ENCODE data around the gene AMPD2. TPM values are rescaled to one million over a fixed set of nuclear protein-coding genes. Genes with fewer than 3 reads are reported as not detected.

The AMPD2 gene
- total RNA-seq, 2 donors from 2014 or later, result 169 to 202 TPM

DNA sequence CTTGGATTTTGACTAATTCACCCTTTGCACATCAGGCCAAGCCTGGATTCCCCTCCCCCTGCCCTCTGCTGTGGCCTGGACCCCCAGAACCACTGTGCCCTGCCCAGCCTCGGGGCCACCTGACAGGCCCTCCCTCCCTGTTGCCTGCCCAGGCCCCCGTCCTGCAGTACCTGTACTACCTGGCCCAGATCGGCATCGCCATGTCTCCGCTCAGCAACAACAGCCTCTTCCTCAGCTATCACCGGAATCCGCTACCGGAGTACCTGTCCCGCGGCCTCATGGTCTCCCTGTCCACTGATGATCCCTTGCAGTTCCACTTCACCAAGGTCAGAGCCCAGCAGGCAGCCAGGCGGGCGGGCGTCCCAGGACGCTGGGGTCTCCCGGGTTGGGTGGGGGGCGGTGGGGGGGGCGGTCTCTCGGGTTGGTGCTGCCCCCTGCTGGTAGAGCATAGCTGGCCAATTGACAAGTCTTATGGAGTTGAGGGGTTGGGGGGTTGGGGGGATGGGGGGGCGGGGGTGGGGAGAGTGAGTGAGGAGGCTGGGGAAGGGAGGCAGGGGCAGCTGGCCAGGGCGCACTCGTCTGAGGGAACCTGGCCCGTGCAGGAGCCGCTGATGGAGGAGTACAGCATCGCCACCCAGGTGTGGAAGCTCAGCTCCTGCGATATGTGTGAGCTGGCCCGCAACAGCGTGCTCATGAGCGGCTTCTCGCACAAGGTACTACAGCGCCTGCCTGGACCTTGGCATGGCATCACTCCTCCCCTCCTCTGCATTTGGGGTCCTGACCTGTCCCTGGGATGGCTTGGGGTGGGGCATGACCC, 10.7 kb downstream of the AMPD2 start:
- Histone ChIP-seq H3K9me3 (no peaks in the 10 kb centered on the region), H3K36me3 (peaks cover 52% of the 10 kb centered on the region)
- no peak for ATAC-seq (ENCODE audit: insufficient number of reproducible peaks, low FRiP score, low read depth)

DNA sequence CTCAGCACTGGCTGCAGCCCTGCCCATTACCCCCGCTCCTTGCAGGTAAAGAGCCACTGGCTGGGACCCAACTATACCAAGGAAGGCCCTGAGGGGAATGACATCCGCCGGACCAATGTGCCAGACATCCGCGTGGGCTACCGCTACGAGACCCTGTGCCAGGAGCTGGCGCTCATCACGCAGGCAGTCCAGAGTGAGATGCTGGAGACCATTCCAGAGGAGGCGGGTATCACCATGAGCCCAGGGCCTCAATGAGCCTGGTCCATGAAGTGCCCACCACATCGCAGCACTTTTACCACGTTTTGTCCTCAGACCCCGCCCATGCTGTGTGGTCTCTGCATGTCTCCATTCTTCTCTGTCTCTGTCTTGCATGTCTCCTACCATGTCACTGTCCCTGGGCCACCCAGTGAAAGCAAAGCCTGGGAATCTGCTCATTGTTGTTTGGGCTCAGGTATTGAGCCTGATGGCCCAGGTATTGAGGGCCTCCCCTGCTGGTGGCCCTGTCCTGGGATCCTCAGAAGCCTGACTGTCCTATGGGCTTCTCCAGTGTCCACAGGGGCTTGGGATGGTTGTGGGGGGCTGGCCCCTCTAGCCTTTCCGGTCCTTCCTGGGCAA, 11.4 kb downstream of the AMPD2 start:
- H3K36me3 ChIP-seq, result peaks cover 52% of the 10 kb centered on the region
- TF ChIP-seq, protein P1, sequence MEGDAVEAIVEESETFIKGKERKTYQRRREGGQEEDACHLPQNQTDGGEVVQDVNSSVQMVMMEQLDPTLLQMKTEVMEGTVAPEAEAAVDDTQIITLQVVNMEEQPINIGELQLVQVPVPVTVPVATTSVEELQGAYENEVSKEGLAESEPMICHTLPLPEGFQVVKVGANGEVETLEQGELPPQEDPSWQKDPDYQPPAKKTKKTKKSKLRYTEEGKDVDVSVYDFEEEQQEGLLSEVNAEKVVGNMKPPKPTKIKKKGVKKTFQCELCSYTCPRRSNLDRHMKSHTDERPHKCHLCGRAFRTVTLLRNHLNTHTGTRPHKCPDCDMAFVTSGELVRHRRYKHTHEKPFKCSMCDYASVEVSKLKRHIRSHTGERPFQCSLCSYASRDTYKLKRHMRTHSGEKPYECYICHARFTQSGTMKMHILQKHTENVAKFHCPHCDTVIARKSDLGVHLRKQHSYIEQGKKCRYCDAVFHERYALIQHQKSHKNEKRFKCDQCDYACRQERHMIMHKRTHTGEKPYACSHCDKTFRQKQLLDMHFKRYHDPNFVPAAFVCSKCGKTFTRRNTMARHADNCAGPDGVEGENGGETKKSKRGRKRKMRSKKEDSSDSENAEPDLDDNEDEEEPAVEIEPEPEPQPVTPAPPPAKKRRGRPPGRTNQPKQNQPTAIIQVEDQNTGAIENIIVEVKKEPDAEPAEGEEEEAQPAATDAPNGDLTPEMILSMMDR (IDR thresholded peaks at IDR 0.05), result no peak
- ATAC-seq (ENCODE audit: insufficient number of reproducible peaks, low FRiP score, low read depth), result no peak
- H3K4me3 ChIP-seq, result no peak overlapping the region
- no peak for DNase-seq (ENCODE audit: low spot score)
- no peaks in the 10 kb centered on the region for H3K9me3 ChIP-seq
- peaks cover under 1 to 3% of the 10 kb centered on the region in 2 donors for H3K4me1 ChIP-seq (ENCODE audit: control insufficient read depth in 1 of 2, low read depth in 2 of 2)
- no peaks in the 10 kb centered on the region for H3K27me3 ChIP-seq (replicated peaks; ENCODE audit: insufficient read depth)
- no peak overlapping the region for H3K27ac ChIP-seq

More for the DNA sequence above, 10.7 kb downstream of the AMPD2 start:
- TF ChIP-seq, protein P1 (IDR thresholded peaks at IDR 0.05), result peak; percentile 59
- H3K4me1 ChIP-seq (ENCODE audit: control insufficient read depth in 1 of 2, low read depth in 2 of 2), result no peaks in the 10 kb centered on the region
- H3K4me3 ChIP-seq, result no peak overlapping the region
- H3K27ac ChIP-seq, result no peak overlapping the region
- no peak for DNase-seq (ENCODE audit: low spot score)
- H3K27me3 ChIP-seq (replicated peaks; ENCODE audit: insufficient read depth), result no peaks in the 10 kb centered on the region

DNA sequence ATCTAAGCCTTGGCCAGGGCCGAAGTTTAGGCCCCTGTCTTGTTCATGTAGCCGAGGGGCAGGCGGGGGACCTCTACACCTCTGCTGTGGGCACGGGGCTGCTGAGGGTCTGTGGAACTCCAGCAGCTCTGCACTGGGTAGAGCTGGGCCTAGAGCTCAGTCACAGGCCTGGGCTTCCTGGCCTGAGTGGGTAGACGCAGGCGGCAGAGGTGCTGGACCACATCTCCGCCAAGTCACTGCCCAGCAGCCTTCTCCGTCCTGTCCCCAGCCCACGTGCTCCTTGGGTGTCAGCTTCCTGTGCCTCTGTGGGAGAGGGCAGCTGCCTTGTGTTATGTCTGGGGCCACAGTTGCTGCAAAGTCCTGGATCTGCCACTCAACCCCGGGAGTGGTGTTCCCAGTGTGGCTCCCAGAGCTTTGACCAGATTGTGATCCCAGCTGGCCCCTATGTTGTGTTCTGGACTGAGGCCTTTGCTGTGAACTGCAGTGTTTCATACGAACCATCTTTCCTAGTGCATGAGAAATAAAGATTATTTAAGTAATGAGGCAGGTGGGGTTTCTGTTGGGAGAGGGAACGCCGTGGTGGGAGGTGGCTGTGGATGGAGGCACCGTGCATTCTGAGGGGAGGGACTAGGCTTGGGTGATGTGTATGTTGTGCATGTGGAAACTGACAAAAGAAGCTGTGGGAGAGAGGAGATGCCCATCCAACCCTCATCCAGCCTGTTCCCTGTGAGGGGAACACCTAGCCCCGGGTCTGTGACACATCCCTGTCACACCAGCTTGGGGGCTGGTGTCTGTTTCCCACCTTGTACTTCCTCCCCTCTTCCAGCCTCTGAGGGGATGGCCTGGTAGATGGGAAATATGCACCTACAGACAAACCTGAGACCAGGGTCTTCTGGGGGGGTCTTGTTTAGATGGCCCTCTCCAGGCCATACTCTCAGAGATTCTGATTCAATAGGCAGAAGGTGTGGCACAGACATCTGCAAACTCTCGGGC, 12.2 kb downstream of the AMPD2 start:
- H3K9me3 ChIP-seq, result no peaks in the 10 kb centered on the region
- no peak overlapping the region for H3K27ac ChIP-seq
- H3K36me3 ChIP-seq, result peaks cover 44% of the 10 kb centered on the region
- no peak overlapping the region for H3K4me3 ChIP-seq
- H3K4me1 ChIP-seq (ENCODE audit: control insufficient read depth in 1 of 2, low read depth in 2 of 2), result peaks cover 4 to 6% of the 10 kb centered on the region in 2 donors
- H3K27me3 ChIP-seq (replicated peaks; ENCODE audit: insufficient read depth), result no peaks in the 10 kb centered on the region
- DNase-seq (ENCODE audit: low spot score) (no peak), ATAC-seq (ENCODE audit: insufficient number of reproducible peaks, low FRiP score, low read depth) (no peak)
- TF ChIP-seq, protein P1 (IDR thresholded peaks at IDR 0.05), result no peak

DNA sequence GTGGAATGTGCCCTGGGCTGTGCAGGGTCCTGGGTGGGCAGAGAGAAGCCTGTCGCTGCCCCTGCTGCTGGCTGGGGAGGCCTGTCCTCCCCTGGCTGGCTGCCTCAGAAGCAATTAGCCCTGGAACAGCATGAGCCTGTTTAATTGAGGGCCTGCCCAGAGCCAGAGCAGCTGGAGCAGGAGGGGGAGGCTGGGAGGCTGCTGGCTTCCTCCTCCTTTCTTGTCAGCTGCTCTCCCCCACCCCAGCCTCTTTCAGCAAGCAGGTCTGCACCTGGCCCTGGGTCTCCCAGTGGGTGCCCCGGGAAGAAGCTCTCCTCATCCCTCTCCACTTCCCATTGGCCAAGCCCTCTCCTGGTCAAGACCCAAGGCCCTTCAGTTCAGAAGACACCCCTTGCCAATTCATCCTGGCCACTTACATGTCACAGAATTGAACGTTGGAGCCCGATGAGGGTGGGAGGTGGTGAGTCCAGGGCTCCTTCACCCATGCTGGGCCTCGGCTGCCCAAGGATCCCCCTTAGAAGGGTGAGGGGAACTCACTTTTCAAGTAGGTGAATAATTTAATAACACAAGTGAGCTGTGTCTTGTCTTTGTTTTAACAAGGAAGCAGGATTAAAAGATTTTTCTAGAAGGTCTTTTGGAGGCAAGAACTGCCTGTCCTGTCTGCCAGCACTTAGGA, 13.2 kb downstream of the AMPD2 start:
- DNase-seq (ENCODE audit: low spot score), result no peak
- TF ChIP-seq, protein P1 (IDR thresholded peaks at IDR 0.05), result no peak
- Histone ChIP-seq H3K4me3 (no peak overlapping the region), H3K27me3 (replicated peaks; ENCODE audit: insufficient read depth) (no peaks in the 10 kb centered on the region), H3K36me3 (peaks cover 35% of the 10 kb centered on the region), H3K9me3 (no peaks in the 10 kb centered on the region), H3K4me1 (ENCODE audit: control insufficient read depth in 1 of 2, low read depth in 2 of 2) (peaks cover 4 to 6% of the 10 kb centered on the region in 2 donors), H3K27ac (no peak overlapping the region)
- no peak for ATAC-seq (ENCODE audit: insufficient number of reproducible peaks, low FRiP score, low read depth)

Measured in thoracic aorta (tissue), 2 donors.